GM12878 (cell line): ENCODE data around the gene SYK. TPM values are rescaled to one million over a fixed set of nuclear protein-coding genes. Genes with fewer than 3 reads are reported as not detected.

Source experiments
- ATAC-seq: fragments of 200-7000 bp; cut with Tn5 transposase; 3 replicates; pipeline ENCODE4 v1.9.1; 2020; ENCODE audit warnings: mild to moderate bottlenecking, moderate library complexity
- BruUV-seq: library from RNA; stranded (reverse); fragments of 400-500 nt; replicated peaks from 2 replicates; lab custom pipeline; 2021; lab: Mats Ljungman, UMichigan
- CTCF ChIA-PET: fragments of 300-600 bp; sonication (Branson Sonifier 250); formaldehyde crosslinking; extraction: SDS; loops from one replicate; lab custom pipeline; 2021; ENCODE audit warnings: inconsistent platforms; lab: Yijun Ruan, JAX
- POLR2A ChIA-PET: fragments of 350-600 bp; formaldehyde crosslinking; extraction: SDS; loops from one replicate; lab custom pipeline; 2021; ENCODE audit warnings: inconsistent platforms; lab: Charles Lee
- RAD21 ChIA-PET: fragments of 300-600 bp; sonication (Branson Sonifier 250); formaldehyde crosslinking; loops from one replicate; lab custom pipeline; 2023; ENCODE audit warnings: antibody characterized with exemption; ENCODE audit not compliant: unreplicated experiment; lab: Charles Lee
- SMC1A ChIA-PET: fragments of 300-600 bp; sonication (Branson Sonifier 250); formaldehyde crosslinking; loops from one replicate; lab custom pipeline; 2023; ENCODE audit not compliant: unreplicated experiment, uncharacterized antibody; lab: Charles Lee
- DNase-seq: peaks from one replicate; pipeline ENCODE4 v3.0.0-alpha.2; 2011; ENCODE audit warnings: low read depth, low spot score
- FAIRE-seq: peaks from 3 replicates; lab custom pipeline; 2011; peaks lifted over from hg19 to GRCh38; lab: Jason Lieb, UNC
- H2AFZ ChIP-seq: 2 replicates; pipeline ENCODE4 v1.6.0; 2011; ENCODE audit warnings: low read depth, low read length, control low read depth; ENCODE audit not compliant: control insufficient read depth
- H3K27ac ChIP-seq: 2 replicates; pipeline ENCODE4 v1.5.1; 2011; ENCODE audit warnings: control low read depth; ENCODE audit not compliant: control insufficient read depth, insufficient read depth
- H3K27me3 ChIP-seq, 2 experiments: replicated peaks in 1 of 2; 2 replicates each; pipeline versions ENCODE4 v1.6.0 to v1.6.1; 2011; ENCODE audit warnings: low read length in 1 of 2; ENCODE audit not compliant: control insufficient read depth in 2 of 2, insufficient read depth in 2 of 2
- H3K36me3 ChIP-seq, 2 experiments: 2 replicates each; pipeline ENCODE4 v1.5.1; 2011; ENCODE audit warnings: low read length in 1 of 2; ENCODE audit not compliant: control insufficient read depth in 2 of 2, insufficient read depth in 2 of 2
- H3K4me1 ChIP-seq: 2 replicates; pipeline ENCODE4 v1.6.1; 2011; ENCODE audit warnings: mild to moderate bottlenecking, low read length, moderate library complexity, mixed read lengths; ENCODE audit not compliant: control insufficient read depth, insufficient read depth
- H3K4me2 ChIP-seq: 2 replicates; pipeline ENCODE4 v1.6.0; 2011; ENCODE audit warnings: control low read depth; ENCODE audit not compliant: control insufficient read depth, insufficient read depth
- H3K4me3 ChIP-seq: fragments of 200-600 bp; sonication (generic); 2 replicates; pipeline ENCODE4 v1.5.1; 2016
- H3K79me2 ChIP-seq: 2 replicates; pipeline ENCODE4 v1.6.0; 2011; ENCODE audit warnings: low read length; ENCODE audit not compliant: control insufficient read depth, insufficient read depth
- H3K9ac ChIP-seq: 2 replicates; pipeline ENCODE4 v1.8.0; 2011; ENCODE audit warnings: low read length, control low read depth, mixed read lengths; ENCODE audit not compliant: control insufficient read depth, insufficient read depth
- H3K9me3 ChIP-seq: replicated peaks from 3 replicates; pipeline ENCODE4 v1.5.1; 2011; ENCODE audit warnings: mild to moderate bottlenecking, low read length; ENCODE audit not compliant: control insufficient read depth, insufficient read depth
- H4K20me1 ChIP-seq: 2 replicates; pipeline ENCODE4 v1.6.0; 2011; ENCODE audit not compliant: control insufficient read depth, insufficient read depth
- BRCA1 ChIP-seq: IDR thresholded peaks from 2 replicates; pipeline ENCODE4 v1.6.1; 2011; ENCODE audit warnings: low read depth, low read length, improper control_type of control experiment
- CBX5 ChIP-seq: sonication (generic); IDR thresholded peaks from 2 replicates; pipeline ENCODE4 v1.6.1; 2016; ENCODE audit warnings: low read depth, moderate library complexity, mild to moderate bottlenecking, inconsistent platforms
- CHD1 ChIP-seq: IDR thresholded peaks from 2 replicates; pipeline ENCODE4 v1.6.1; 2012; ENCODE audit warnings: low read depth, low read length, improper control_type of control experiment
- CHD4 ChIP-seq: fragments of 200-600 bp; sonication (generic); IDR thresholded peaks from 2 replicates; pipeline ENCODE4 v1.6.1; 2016; ENCODE audit warnings: mild to moderate bottlenecking
- E2F8 ChIP-seq: fragments of 450-650 bp; IDR thresholded peaks from 2 replicates; pipeline ENCODE4 v1.6.1; 2018; ENCODE audit warnings: mild to moderate bottlenecking, low read depth, moderate library complexity; ENCODE audit not compliant: partially characterized antibody
- E4F1 ChIP-seq: fragments of 450-650 bp; IDR thresholded peaks from 2 replicates; pipeline ENCODE4 v1.6.1; 2018; ENCODE audit warnings: borderline replicate concordance, mild to moderate bottlenecking; ENCODE audit not compliant: partially characterized antibody
- KLF5 ChIP-seq: fragments of 450-650 bp; IDR thresholded peaks from 2 replicates; pipeline ENCODE4 v1.6.1; 2014; ENCODE audit warnings: mild to moderate bottlenecking; ENCODE audit not compliant: partially characterized antibody
- MYC ChIP-seq: IDR thresholded peaks from 2 replicates; pipeline ENCODE4 v1.6.1; 2011; ENCODE audit warnings: mild to moderate bottlenecking, low read length, moderate library complexity, inconsistent platforms; ENCODE audit not compliant: insufficient read depth, insufficient replicate concordance, insufficient read length, severe bottlenecking
- NBN ChIP-seq: fragments of 450-650 bp; IDR thresholded peaks from 2 replicates; pipeline ENCODE4 v1.6.1; 2016
- NFYB ChIP-seq: IDR thresholded peaks from 2 replicates; pipeline ENCODE4 v1.6.1; 2011; ENCODE audit warnings: low read depth, mild to moderate bottlenecking, low read length, improper control_type of control experiment, moderate library complexity; ENCODE audit not compliant: insufficient read depth
- RELB ChIP-seq: fragments of 450-650 bp; IDR thresholded peaks from 2 replicates; pipeline ENCODE4 v1.6.1; 2017; ENCODE audit warnings: low read depth, mild to moderate bottlenecking, moderate library complexity
- USF1 ChIP-seq: IDR thresholded peaks from 2 replicates; pipeline ENCODE4 v1.6.1; 2011; ENCODE audit warnings: borderline replicate concordance, low read depth, mild to moderate bottlenecking, moderate library complexity, mixed read lengths, low read length; ENCODE audit not compliant: insufficient read depth; ENCODE audit errors: extremely low read length
- WGBS: methylation state at CpG from one replicate; pipeline ENCODE4 v1.1.6; 2016; ENCODE audit warnings: low lambda C conversion rate; ENCODE audit not compliant: insufficient replicate concordance, insufficient coverage; ENCODE audit errors: missing lambda C conversion rate; 5-methylcytosine and 5-hydroxymethylcytosine counted together
- in situ Hi-C: fragments of 300-500 bp; cut with MboI; formaldehyde crosslinking; loops from 9 replicates; pipeline ENCODE4 v1.14.3; 2018; ENCODE audit warnings: mixed read lengths
- intact Hi-C: fragments of 100-400 bp; cut with micrococcal nuclease; formaldehyde crosslinking; loops from one replicate; pipeline ENCODE4 v1.14.2; 2022; ENCODE audit not compliant: unreplicated experiment
- polyA plus RNA-seq, 11 experiments: library from polyadenylated mRNA; depleted of rRNA in 4 of 11; unstranded in 6 of 11; stranded (reverse) in 5 of 11; fragments of >200 nt; fragmentation: Nextera tagmentation in 4 of 11; fragmentation: Illumina TruSeq in 1 of 11; extraction: Ambion mirVana in 4 of 11; extraction: Trizol in 1 of 11; gene quantifications; 1 replicate in 1 of 11; 2 replicates in 10 of 11; pipeline versions ENCODE4 v1.2.1 to v1.2.3, GENCODE V29; 2011 to 2016; ENCODE audit warnings: inconsistent platforms in 2 of 11, missing spikeins in 2 of 11, low read depth in 1 of 11
- total RNA-seq, 4 experiments: library from RNA; depleted of rRNA in 3 of 4; stranded (reverse); fragments of >200 nt in 3 of 4; fragmentation: Illumina TruSeq in 1 of 4; extraction: Trizol in 1 of 4; gene quantifications; 2 replicates each; pipeline versions ENCODE4 v1.2.1 to v1.2.3, GENCODE V29; 2013 to 2021

SYK gene
- total and polyA plus RNA-seq, 10 of the 15 experiments (the other 5 are each of a cell fraction or from before 2014, with no cell fraction given): 6.5 to 135 (median 68.8) TPM

- TF ChIP-seq E4F1: no peak
Measured at GRCh38 chr9:90861380-90861779, 59.8 kb downstream of the SYK start (continued).

- ChIA-PET POLR2A (no interaction called here), SMC1A (interaction anchor here (0.8 kb wide), 1 partner anchor 9 kb away, joined by 4 read pairs; no protein-coding TSS in a partner anchor), RAD21 (no interaction called here), CTCF (interaction anchor here (1.1 kb wide), 1 partner anchor 18 kb away, joined by 3 read pairs; no protein-coding TSS in a partner anchor)
- Histone ChIP-seq H4K20me1 (no peaks in the 10 kb centered on the region), H3K4me1 (no peaks in the 10 kb centered on the region), H2AFZ (no peak overlapping the region), H3K4me2 (no peak overlapping the region), H3K27ac (no peak overlapping the region), H3K79me2 (no peaks in the 10 kb centered on the region), H3K9ac (no peak overlapping the region), H3K9me3 (no peaks in the 10 kb centered on the region), H3K27me3 (no peaks in the 10 kb centered on the region), H3K36me3 (peaks cover 8 to 26% of the 10 kb centered on the region in 2 experiments; a peak in 3 of 4 replicates), H3K4me3 (no peak overlapping the region)
- FAIRE-seq: no peak
- no TSS peak for BruUV-seq
- intact Hi-C loops: no loop called here
- ATAC-seq: no peak
- 55% methylated on average over 16 of the region's 16 CpGs for WGBS
- in situ Hi-C loops: loop anchor here (10.0 to 25.0 kb wide), 2 partner anchors 717 to 1275 kb away; no protein-coding TSS in a partner anchor
- no peak for DNase-seq
- no peak for TF ChIP-seq CHD4
- TF ChIP-seq KLF5: no peak
- TF ChIP-seq E2F8: no peak
- no peak for TF ChIP-seq RELB
- no peak for TF ChIP-seq CHD1
- TF ChIP-seq MYC: no peak
- no peak for TF ChIP-seq USF1
- no peak for TF ChIP-seq CBX5
- no peak for TF ChIP-seq NFYB
- TF ChIP-seq BRCA1: no peak
- no peak for TF ChIP-seq NBN
Measured at GRCh38 chr9:90861826-90862740, 60.5 kb downstream of the SYK start.
